A673 (cell line): ENCODE data around the gene RNASET2. TPM values are rescaled to one million over a fixed set of nuclear protein-coding genes. Genes with fewer than 3 reads are reported as not detected.

Experiments
- BruUV-seq: library from RNA; stranded (reverse); fragments of 400-500 nt; replicated peaks from 2 replicates; lab custom pipeline; 2021; lab: Mats Ljungman, UMichigan
- CTCF ChIA-PET: fragments of 300-600 bp; sonication (Branson Sonifier 250); formaldehyde crosslinking; loops from one replicate; lab custom pipeline; 2022; ENCODE audit warnings: antibody characterized with exemption; lab: Charles Lee
- POLR2A ChIA-PET: fragments of 300-600 bp; sonication (Branson Sonifier 250); formaldehyde crosslinking; loops from one replicate; lab custom pipeline; 2022; ENCODE audit warnings: antibody characterized with exemption; ENCODE audit not compliant: low non-redundant PET; lab: Charles Lee
- DNase-seq: peaks from one replicate; pipeline ENCODE4 v3.0.0-alpha.2; 2015; ENCODE audit warnings: low spot score
- H3K27ac ChIP-seq: fragments of 200-600 bp; sonication (generic); 2 replicates; pipeline ENCODE4 v1.5.1; 2016; ENCODE audit warnings: mixed run types, low read depth, mild to moderate bottlenecking, mixed read lengths, antibody characterized with exemption, low read length; ENCODE audit not compliant: poor library complexity, severe bottlenecking
- H3K27me3 ChIP-seq: fragments of 200-600 bp; sonication (generic); replicated peaks from 2 replicates; pipeline ENCODE4 v1.6.1; 2017; ENCODE audit warnings: mixed run types, low read depth, mild to moderate bottlenecking, mixed read lengths, antibody characterized with exemption, low read length; ENCODE audit not compliant: insufficient read depth, poor library complexity
- H3K36me3 ChIP-seq: fragments of 200-600 bp; sonication (generic); 2 replicates; pipeline ENCODE4 v1.6.1; 2016; ENCODE audit warnings: mixed run types, mild to moderate bottlenecking, mixed read lengths, antibody characterized with exemption, low read length; ENCODE audit not compliant: insufficient read depth, poor library complexity, severe bottlenecking
- H3K4me1 ChIP-seq: fragments of 200-600 bp; sonication (generic); 2 replicates; pipeline ENCODE4 v1.6.1; 2017; ENCODE audit warnings: mixed run types, mild to moderate bottlenecking, mixed read lengths, antibody characterized with exemption, low read length; ENCODE audit not compliant: insufficient read depth, poor library complexity, severe bottlenecking
- H3K4me3 ChIP-seq: fragments of 200-600 bp; sonication (generic); 2 replicates; pipeline ENCODE4 v1.5.1; 2016; ENCODE audit warnings: low read depth, mixed run types, mild to moderate bottlenecking, mixed read lengths, low read length; ENCODE audit not compliant: poor library complexity, severe bottlenecking
- H3K9me3 ChIP-seq: fragments of 200-600 bp; sonication (generic); 2 replicates; pipeline ENCODE4 v1.6.1; 2016; ENCODE audit warnings: mixed run types, low read depth, mild to moderate bottlenecking, mixed read lengths, antibody characterized with exemption, low read length; ENCODE audit not compliant: poor library complexity, severe bottlenecking
- CTCF ChIP-seq: fragments of 300-800, 200-600 bp; sonication (generic); conservative IDR thresholded peaks from 2 replicates; pipeline ENCODE4 v1.5.1; 2017; ENCODE audit warnings: low read depth, mild to moderate bottlenecking, antibody characterized with exemption, low read length, moderate library complexity, mixed read lengths
- EZH2 ChIP-seq: fragments of 200-600 bp; sonication (generic); IDR thresholded peaks from 2 replicates; pipeline ENCODE4 v1.6.1; 2017; ENCODE audit warnings: borderline replicate concordance, low read depth, mild to moderate bottlenecking, mixed read lengths, antibody characterized with exemption, low read length; ENCODE audit not compliant: poor library complexity, severe bottlenecking
- intact Hi-C: fragments of 100-400 bp; cut with micrococcal nuclease; formaldehyde crosslinking; loops from one replicate; pipeline ENCODE4 v1.10.0; 2022; ENCODE audit not compliant: unreplicated experiment
- total RNA-seq: library from RNA; stranded (reverse); gene quantifications from 2 replicates; pipeline ENCODE4 v1.2.3, GENCODE V29; 2021

The RNASET2 gene
- total RNA-seq, 1 experiment from 2014 or later: 5.7 TPM

GRCh38 chr6:166955865-166956443 is 396 bp downstream of the RNASET2 start:
- no TSS peak for BruUV-seq
- no peak for TF ChIP-seq CTCF
- no peak for TF ChIP-seq EZH2
- ChIA-PET POLR2A (interaction anchor here (0.7 kb wide), 1 partner anchor 1919 kb away, joined by 11 read pairs; no protein-coding TSS in a partner anchor), CTCF (interaction anchor here (0.7 to 0.9 kb wide), 2 partner anchors 181 to 289 kb away, joined by 3 read pairs; no protein-coding TSS in a partner anchor)
- intact Hi-C loops: no loop called here
- H3K4me1 ChIP-seq: peaks cover 26% of the 10 kb centered on the region
- H3K27ac ChIP-seq: no peak overlapping the region
- no peak for DNase-seq
- H3K4me3 ChIP-seq: peak overlapping the region; percentile 79
- no peaks in the 10 kb centered on the region for H3K27me3 ChIP-seq
- H3K9me3 ChIP-seq: no peaks in the 10 kb centered on the region
- H3K36me3 ChIP-seq: no peaks in the 10 kb centered on the region

DNA sequence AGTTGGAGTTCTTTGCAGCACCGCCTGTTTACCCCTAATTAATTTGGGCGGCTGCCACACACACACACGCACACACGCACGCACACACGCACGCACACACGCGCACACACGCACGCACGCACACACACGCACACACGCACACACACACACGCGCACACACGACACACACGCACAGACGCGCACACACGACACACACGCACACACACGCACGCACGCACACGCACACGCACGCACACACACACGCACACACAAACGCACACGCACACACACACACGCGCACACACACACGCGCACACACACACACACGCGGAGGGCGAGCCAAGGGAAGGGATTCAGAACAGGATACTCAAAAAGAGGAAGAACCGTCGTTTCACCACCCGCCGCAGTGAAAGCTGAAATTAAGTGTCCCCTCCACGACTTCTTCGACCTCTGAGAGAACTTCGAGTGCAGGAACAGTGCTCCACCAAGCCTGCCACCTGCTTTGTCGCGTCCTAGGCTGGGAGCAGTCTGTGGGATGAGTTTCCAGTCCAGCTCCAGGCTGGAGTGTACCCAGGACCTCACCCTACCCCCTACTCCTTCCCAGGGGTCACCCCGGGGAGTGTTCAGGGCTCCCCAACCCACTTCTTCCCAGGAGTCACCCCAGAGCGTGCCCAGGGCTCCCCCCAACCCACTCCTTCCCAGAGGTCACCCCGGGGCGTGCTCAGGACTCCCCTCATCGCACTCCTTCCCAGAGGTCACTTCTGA is 1.1 kb downstream of the RNASET2 start:
- ChIA-PET POLR2A (no interaction called here), CTCF (interaction anchor here (0.7 kb wide), 1 partner anchor 289 kb away, joined by 3 read pairs; no protein-coding TSS in a partner anchor)
- peak overlapping the region; percentile 79 for H3K4me3 ChIP-seq
- H3K4me1 ChIP-seq: peaks cover 25% of the 10 kb centered on the region
- no peaks in the 10 kb centered on the region for H3K36me3 ChIP-seq
- no TSS peak for BruUV-seq
- no peaks in the 10 kb centered on the region for H3K9me3 ChIP-seq
- no peak overlapping the region for H3K27ac ChIP-seq
- TF ChIP-seq EZH2: no peak
- TF ChIP-seq CTCF: no peak
- intact Hi-C loops: no loop called here
- no peaks in the 10 kb centered on the region for H3K27me3 ChIP-seq
- no peak for DNase-seq

DNA sequence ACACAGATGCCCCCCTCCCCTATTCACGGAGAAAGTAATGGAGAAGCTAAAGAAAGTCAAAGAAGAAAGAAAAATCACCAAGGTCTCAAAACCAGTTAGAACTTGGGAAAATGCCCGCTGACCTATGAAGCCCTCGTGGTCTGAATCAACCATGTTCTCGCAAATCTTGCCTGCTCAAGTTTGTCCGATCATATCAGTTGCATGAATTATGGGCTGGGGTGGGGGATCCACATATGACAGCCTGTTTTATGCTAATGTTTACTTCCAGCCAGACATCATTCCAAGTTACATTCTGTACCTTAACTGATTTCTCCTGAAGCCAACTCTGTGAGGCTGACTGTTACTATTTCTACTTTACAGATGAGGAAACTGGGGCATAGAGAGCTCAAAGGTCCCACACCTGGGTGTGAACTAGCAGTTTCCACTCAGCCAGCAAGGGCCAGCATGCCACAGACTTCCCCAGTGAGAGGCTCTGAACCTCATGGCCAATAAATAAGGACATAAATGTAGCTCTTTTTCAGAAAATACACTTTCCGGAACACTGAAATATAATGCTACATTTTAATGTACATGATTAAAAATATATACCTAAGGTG is 2.1 kb downstream of the RNASET2 start:
- intact Hi-C loops: loop anchor here (5.0 kb wide), 1 partner anchor 487 kb away; no protein-coding TSS in a partner anchor
- H3K36me3 ChIP-seq: no peaks in the 10 kb centered on the region
- TF ChIP-seq CTCF: no peak
- no peak for TF ChIP-seq EZH2
- no peak for DNase-seq
- no peaks in the 10 kb centered on the region for H3K27me3 ChIP-seq
- H3K4me1 ChIP-seq: peaks cover 15% of the 10 kb centered on the region
- no peak overlapping the region for H3K27ac ChIP-seq
- CTCF ChIA-PET: no interaction called here
- BruUV-seq: no TSS peak
- no peaks in the 10 kb centered on the region for H3K9me3 ChIP-seq
- POLR2A ChIA-PET: no interaction called here
- H3K4me3 ChIP-seq: no peak overlapping the region
